Activated CD4-positive, alpha-beta T cell treated with anti-CD3 and anti-CD28 coated beads, Interleukin-2, amount 50 U/mL, for 1 hour (primary cell): Measurements from ENCODE around the gene SHISA5.

Experiments
- DNase-seq: peaks from one replicate; pipeline ENCODE4 v3.0.0-alpha.2; 2020

Gene SHISA5

GRCh38 chr3:48429317-48429959, 74.5 kb downstream of the SHISA5 start:
- DNase-seq: peak; percentile 63

DNA sequence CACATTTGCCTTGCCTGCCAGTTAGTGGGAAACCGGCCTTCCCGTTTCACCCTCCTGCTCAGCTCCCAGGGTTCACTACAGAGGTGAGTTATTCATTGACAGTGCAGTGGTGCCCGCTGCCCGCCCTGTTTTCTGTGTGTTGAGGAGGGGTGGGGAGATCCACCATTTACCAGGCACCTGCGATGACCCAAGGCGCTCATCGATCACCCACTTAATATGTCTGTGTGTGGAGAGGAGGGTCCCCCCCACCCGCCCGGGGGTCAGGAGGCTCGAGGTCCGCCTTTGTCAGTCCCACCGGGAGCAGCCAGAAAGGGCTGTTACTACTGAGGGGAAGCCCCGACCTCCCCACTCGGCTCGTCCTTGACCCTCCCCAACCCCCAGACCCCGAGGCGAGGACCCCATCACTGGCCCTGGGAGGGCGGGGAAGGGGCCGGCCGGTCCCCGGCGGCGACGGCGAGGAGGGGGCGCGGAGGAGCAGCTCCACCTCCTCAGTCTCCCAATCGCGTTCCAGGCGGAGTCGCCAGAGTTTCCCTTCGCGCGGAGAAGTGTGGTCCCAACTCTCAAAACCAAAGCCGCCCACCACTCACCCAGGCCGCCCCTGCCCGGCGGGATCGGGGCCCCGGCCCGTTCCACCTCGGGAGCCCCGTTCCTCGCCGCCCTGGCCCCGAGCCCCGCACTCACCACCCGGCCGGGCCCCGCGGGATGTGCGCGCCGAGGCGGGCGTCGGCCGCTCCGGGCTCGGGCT, 75.2 kb downstream of the SHISA5 start:
- no peak for DNase-seq

GRCh38 chr3:48428088-48428571, 75.8 kb downstream of the SHISA5 start:
- no peak for DNase-seq

GRCh38 chr3:48427630-48427962, 76.4 kb downstream of the SHISA5 start:
- DNase-seq: no peak

GRCh38 chr3:48426944-48427629, 76.9 kb downstream of the SHISA5 start:
- no peak for DNase-seq

DNA sequence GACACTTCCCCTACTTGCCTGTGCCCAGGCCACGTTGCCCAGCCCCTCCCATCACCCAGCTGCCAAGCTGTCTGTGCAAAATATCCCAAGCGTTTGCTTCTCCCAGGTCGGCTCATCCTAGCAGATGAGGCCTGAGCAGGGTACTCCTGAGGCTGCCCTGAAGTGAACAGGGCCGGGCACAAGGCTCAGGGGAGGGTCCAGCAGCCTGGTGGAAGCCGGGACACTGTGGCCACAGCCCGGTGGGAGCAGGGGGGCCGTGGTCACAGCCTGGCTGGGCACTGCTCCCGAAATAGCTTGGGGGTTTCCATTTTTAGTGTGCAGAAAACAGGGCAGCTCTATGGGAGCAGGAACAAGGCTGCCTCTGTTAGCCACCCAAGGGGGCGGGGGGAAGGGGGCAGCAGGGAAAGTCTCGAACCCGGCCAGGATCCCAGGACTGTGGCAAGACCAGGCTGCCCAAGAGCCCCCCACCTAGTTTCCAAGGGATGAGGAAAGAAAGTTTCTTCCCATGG, 77.5 kb downstream of the SHISA5 start:
- no peak for DNase-seq

GRCh38 chr3:48425281-48425812, 78.6 kb downstream of the SHISA5 start:
- DNase-seq: no peak

DNA sequence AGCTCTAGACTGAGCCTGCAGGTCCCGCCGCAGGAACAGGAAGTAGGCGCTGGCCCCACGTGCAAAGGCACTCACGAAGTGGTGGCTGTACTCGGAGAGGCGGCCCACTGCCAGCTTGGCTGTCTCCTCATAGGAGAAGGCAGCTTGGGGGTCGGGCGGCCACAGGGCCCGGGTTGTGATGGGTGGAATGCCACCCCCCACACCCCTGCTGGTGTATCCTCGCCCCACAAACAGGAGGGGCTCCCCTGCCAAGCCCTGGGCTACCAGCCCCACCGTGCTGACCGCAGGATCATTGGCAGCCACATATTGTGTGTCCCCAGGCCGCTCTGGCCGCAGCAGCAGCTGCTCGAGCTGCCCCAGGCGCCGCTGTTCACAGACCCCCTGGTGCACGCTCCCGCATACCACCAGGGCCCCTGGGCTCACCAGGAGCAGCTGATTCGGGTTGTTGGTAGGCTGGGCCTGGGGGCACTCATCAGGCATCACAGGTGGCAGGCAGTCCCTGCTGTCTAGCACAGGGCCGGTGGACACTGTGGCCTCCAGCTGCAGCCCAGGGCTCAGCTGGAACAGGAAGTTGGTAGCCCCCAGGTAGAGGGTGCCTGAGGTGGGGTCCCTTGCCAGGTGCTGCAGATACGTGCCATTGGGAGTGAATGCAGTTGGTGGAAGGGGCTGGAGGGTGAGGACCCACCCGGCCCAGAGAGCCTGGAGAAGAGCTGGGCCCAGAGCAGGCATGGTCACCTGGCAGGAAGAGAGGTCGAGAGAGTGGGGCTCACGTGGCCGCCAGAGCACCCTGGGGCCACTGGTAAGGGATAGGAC, 79.9 kb downstream of the SHISA5 start:
- DNase-seq: no peak

DNA sequence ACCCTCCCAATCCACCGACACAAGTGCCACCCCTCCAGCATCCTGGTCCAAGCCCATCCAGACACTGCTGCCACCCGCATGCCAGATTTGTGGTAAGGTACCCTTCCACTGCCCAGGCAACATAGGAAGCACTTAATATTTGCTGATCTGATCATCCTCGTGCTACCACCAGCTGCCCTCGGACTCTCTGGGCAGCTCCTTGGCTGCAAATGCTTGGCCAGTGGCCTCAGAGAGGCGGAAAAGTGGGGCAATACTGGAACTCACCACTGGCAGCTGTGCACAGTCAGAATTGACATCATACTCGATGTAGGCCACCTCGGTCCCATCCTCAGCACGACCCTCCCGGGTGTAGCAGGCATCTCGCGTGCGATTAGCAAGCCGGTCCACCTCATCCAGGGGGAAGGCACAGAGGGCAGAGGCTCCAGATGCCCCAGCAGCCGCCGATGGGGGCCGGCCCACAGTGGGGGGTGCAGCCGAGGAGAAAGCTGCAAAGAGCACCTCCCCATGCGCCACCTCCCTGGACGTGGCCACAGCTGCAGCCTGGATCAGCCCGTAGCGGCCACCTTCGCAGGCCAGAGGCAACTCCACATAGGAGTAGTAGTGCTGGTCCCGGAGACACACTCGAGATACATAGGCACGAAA, 80.6 kb downstream of the SHISA5 start:
- no peak for DNase-seq

- DNase-seq: no peak
These were observed 81.3 kb downstream of the SHISA5 start for GRCh38 chr3:48422681-48423080.

DNA sequence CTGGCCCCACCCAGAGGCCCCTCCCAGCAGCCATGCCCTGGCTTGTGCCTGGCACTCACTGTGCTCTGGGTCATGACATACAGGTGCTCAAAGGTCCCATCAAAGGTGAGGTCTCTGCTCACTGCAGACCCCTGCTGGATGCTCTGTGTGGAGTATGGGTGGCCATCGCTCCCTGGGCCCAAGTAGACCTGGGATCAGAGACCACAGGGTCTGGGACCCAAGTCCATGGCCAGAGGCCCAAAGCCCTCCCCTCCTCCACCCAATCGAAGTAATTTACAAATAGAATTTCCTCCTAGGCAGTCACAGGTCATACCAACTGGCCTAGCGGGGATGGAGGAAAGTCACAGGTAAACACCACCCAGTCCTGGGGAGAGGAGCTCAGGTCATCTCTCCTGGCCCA, 81.7 kb downstream of the SHISA5 start:
- no peak for DNase-seq

DNA sequence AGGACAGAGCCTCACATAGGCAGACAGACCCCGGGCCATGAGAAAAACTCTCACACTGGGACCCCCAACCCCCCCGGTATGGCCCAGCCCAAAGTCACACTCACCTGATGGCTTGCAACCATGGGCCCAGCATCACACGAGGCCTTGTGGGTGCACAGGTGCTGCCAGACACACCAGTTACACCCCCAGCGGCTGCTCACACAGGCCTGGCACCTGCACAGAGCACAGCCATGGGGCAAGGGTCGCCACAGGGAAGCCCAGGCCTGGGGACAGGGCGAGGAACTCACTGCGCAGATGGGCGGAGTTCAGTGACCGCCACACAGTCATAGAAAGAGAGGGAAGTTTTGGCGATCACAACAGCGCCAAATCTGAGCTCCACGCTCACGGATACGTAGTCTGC, 83.4 kb downstream of the SHISA5 start:
- no peak for DNase-seq

DNA sequence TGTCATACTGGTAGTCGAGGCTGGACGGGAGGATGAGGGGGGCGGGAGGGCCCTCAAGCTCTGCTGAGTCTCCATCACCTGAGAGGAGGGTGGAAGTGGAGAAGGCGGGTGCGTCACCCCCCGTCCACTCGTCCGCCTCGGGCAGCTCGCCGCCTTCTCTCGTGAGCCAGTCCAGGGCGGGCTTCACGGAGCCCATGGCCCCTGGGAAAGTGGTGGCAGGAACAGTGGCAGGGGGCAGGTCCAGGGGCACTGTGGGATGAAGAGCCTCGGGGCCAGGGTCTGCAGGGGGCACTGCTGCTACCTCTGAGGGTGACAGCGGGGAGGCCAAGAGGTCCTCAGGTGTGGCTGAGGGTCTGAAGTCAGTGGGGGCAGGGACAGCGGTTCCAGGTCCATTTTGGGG, 84.4 kb downstream of the SHISA5 start:
- no peak for DNase-seq

DNA sequence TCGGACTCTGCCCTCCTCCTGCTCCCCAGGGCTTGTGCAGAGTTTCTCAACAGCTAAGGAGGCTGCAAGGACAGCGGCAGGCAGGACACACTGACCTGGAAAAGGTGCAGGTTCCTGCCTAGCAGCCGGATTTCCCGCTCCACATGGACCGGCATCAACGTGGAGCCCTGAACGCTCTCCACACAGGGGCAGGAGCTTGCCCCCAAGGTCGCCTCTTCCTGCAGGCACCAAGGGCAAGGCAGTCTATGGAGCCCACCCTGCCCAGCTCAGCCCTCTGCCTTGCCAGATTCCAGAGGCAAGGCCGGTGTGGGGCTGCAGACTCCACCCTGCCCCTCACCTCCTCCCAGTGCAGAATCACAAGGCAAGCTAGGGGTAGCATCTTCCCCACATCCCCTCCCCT, 84.8 kb downstream of the SHISA5 start:
- no peak for DNase-seq

DNA sequence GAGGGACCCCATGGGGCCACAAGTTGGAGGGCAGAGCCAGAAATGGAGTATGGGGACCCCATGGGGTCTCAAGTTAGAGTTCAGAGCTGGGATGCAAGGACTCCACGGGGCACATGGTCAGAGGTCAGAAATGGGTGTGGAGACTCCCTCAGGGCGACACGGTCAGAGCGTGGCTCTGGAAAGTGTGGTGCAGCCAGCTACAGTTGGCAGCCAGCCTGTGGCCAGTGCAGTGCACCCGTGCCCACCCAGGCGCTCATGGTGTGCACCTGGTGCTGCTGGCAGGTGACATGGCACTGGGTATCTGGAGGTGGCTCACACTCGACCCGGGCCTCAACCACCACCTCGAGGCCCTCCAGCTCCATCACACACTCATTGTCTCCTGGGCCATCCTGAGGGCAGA, 85.3 kb downstream of the SHISA5 start:
- no peak for DNase-seq

GRCh38 chr3:48418140-48418539, 85.8 kb downstream of the SHISA5 start:
- no peak for DNase-seq
